Left hindlimb (tissue), 1 donor: Measurements from ENCODE around the gene PPP4R3A.
"Not testable (repeated sequence)": the region's sequence is repeated elsewhere in the genome, so short reads cannot be mapped to it uniquely, and the experiment has no call there.

ENCODE experiments used
- DNase-seq: peaks from one replicate; pipeline ENCODE4 v3.0.0-alpha.2; 2018

The PPP4R3A gene

DNA sequence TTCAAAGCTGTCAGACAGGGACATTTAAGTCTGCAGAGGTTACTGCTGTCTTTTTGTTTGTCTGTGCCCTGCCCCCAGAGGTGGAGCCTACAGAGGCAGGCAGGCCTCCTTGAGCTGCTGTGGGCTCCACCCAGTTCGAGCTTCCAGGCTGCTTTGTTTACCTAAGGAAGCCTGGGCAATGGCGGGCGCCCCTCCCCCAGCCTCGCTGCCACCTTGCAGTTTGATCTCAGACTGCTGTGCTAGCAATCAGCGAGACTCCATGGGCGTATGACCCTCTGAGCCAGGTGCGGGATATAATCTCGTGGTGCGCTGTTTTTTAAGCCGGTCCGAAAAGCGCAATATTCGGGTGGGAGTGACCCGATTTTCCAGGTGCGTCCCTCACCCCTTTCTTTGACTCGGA lies 73.8 kb downstream of the PPP4R3A start:
- not testable (repeated sequence) for DNase-seq

DNA sequence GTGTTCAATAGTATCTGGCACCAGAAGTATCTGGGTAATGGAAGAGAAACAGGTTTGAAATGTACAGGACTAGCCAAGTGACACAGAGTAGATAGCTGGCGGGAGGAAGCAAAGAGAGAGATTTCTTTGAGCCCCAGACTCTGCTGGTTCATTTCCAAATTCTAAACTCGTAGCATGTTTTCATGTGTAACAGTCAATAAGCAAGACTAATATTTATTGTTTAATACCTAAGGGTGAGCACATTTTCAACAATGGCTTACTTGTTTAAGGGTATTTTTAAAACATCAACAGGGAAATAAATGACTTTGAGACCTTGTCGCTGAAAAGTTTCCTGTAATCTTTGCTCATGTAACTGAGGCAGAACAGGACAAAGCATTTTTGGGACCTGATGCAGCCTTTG lies 80.7 kb downstream of the PPP4R3A start:
- no peak for DNase-seq

DNA sequence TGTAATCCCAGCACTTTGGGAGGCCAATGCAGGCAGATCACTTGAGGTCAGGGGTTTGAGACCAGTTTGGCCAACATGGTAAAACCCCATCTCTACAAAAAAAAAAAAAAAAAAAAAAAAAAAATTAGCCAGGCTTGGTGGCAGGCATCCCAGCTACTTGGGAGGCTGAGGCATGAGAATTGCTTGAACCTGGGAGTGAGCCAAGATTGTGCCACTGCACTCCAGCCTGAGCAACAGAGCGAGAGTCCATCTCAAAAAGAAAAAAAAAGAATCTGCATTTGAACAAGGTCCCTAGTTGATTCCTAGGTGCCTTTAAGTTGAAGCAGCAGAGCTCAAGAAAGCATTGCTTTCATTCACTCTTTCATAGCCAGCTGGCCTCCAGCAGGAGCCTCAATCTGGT lies 81.2 kb downstream of the PPP4R3A start:
- not testable (repeated sequence) for DNase-seq

DNA sequence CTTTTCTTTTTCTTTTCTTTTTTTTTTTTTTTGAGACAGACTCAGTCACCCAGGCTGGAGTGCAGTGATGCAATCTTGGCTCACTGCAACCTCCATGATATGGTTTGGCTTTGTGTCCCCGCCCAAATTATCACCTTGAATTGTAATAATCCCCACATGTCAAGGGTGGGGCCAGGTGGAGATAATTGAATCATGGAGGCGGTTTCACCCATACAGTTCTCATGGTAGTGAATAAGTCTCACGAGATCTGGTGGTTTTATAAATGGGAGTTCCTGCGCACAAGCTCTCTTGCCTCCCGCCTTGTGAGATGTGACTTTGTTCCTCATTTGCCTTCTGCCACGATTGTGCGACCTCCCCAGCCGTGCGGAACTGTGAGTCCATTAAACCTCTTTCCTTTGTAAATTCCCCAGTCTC lies 84.6 kb downstream of the PPP4R3A start:
- DNase-seq: not testable (repeated sequence)

DNA sequence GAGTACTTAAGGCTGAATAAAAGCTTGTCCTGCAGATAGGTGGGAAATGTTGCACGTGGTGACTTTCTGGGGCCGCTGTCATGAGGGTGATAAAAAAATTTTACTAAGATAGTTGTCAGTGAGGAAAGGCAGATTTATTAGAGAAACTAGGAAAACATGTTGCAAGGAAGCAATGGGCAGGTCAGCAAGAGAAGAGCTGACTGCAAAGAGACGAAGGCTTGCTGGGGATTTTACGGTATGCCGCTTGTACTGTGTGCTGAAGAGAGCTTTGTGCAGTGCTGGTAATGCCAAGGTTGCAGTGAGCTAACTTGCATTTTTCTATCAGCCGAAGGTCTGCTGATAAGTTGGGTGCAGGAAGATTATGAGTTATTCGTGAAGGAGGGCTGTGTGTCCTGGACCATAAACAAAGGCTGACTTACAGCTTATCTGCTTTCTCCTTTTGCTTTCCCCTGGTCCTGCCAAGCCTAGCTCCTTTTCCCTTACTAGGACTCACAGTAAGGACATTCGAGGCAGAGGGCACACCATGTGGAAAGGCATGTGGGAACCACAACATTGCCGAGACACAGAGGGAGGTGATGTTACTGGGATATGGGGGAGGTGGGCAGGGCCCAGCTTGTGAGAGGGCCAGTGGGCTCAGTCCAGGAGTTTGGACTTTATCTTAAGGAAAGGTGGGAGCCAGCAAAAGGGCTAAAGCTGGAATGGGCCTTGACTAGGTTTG lies 85.1 kb downstream of the PPP4R3A start:
- DNase-seq: no peak

DNA sequence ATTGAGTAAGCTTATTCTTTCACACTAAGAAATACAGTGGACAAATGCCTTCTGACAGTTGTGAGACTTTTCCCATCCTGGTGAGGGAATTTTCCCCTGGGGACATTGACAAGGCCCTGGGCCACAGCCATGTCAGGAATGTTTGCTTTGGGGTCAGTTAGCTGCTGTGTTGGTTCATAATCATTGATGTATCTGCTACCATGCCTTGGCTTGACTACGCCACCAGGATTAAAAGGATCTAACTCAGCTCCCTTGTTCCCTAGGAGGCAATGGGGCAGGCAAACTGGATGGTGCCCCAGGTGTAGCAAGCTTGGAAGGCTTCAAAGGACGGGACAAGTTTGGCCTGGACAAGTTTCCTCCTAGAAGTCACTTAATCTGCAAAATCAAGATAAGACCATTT lies 89.4 kb downstream of the PPP4R3A start:
- no peak for DNase-seq

DNA sequence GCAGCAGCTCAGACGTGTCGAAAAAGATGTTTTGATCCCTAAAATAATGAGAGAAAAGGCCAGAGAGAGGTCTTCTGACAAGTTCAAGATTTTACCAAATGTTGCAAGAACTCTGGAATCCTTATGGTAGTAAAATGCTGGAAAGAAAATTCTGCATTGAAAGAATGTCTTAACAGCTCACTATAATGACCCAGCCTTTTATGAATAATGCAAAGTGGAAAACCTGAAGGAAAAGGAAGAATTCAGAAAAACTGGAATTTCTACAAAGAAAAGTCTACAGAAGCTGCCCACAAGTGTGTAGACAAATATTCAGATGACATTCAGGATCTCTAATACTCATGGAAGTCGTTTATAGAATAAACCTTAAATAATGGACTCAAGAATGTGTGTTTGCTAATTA lies 90.7 kb downstream of the PPP4R3A start:
- DNase-seq: no peak

DNA sequence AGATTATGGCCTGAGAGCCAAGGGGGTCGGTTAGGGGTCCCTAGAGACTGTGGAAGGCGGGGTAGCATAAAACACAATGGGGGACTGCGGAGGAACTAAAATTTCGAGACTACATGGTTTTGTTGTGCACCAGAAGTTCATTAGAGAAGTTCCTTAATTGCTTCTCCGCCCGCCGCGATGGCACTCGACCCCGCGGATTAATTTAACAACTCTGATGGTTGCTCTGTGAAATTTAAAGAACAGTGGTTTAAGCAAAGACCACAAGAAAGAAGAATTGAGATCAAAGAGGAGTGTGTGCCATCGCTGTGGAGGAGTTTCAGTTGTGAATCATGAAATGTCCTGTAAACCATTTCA lies 91.1 kb downstream of the PPP4R3A start:
- no peak for DNase-seq

DNA sequence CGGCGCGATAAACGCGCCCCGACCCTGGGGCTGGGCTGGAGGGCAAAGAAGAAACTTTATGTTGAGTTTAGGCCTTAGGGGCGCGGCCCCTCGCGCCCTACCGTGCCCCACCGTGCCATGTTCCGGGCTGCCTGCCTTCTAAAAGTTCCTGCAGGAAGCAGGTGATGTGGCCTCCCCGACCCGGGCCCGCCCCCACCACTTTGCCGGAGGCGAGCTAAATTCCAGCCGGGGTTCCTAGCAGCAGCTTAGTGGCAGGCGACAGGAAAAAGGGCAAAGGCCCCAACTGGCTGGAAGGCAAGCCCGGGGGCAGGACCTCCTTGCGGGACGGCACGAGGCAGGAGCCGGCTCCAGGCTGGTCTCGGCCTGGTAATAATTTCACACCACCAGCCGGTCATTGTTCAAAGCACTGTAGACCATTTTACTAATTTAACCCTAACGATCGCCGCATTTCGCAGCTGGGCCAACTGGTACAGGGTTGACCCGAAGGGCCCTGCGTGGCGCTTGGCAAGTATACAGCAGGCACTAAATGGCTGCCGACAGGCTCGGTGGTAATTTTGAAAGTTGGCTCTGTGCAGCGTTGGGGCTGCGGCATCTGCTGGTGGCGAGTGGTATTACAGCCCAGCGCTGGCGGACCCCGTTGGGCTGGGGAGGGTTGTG lies 91.6 kb downstream of the PPP4R3A start:
- DNase-seq: peak; percentile 77

DNA sequence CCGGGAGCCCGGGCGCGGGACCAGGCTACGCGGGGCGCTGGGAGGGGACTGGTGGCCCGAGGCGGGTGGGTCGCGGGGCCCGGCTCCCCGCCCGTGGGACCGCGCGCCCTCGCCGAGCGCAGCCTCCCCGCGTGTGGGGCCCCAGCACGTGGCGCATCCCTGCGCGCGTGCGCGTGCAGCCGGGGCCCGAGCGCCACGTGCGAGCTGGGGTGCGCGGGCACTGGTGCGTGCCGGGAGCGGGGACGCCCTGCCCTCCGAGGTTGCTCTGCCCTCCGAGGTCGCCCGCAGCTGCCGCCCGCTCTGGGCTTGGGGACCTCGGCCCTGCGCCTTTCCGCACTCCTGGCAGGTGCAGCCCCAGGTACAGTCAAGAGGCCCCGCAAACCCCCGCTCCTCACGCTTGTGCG lies 92.1 kb downstream of the PPP4R3A start:
- DNase-seq: peak; percentile 57

DNA sequence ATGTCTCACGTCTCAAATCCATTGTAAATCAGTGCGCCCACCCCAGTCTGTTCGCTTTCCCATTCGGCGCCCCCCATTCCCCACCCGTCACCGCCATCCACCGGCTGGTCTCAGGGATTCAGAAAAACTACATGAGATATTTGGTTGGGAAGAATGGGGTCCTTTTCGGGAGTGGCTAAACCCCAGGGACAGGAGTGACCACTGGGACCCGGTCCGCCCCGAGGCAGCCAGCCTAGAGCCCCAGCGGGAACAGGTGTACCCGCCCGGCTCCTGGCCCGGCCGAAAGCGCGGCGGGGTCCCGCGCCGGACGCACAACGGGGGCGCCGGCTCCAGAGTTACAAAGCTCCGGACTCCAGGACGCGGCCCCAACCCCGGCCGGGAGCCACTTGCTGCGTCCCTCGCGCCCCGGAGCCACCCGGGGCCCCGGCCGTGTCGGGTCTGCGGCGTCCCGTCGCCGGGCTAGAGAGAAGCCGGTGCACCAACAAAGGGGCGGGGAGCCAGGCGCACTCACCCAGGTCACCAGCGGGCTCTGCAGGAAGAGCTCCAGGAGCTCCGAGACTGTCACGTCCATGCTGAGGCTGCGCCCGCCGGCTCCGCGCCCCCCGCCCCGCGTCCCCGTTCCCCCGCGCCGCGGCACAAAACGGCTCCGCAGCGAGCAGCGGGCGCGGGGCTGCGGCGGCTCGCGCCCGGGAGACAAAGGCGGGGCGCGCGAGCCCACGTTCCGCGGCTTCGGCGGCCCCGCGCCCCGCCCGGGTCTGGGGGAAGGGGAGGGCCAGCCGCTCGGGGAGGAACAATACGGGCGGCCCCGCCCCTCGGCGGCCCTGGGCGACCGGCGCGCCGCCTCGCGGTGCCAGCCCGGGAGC lies 92.8 kb downstream of the PPP4R3A start, which contains the start of gene CCDC88C:
CCDC88C (minus strand) TSS at position 701 of the 863 bp plus-strand sequence; CDS start at position 571, 130 bp downstream.
- peak; percentile 66 for DNase-seq

DNA sequence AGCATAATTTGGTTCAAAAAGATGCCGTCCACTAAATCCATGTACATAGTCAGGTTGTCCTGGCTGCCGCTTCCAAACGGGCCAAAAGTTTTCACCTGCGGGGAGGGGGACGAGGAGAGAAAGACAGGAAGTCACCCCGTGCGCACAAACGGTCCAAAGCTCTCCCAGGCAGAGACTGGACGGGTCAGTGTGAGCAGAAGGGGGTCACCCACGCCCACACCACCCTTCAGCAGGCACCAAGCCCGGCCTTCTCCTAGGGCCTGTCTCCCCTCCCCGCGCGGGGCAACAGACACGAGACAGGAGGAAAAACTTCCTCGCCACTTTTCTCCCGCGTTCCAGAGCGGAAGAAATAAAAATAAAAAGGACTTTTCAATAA lies 93.4 kb downstream of the PPP4R3A start:
- no peak for DNase-seq

DNA sequence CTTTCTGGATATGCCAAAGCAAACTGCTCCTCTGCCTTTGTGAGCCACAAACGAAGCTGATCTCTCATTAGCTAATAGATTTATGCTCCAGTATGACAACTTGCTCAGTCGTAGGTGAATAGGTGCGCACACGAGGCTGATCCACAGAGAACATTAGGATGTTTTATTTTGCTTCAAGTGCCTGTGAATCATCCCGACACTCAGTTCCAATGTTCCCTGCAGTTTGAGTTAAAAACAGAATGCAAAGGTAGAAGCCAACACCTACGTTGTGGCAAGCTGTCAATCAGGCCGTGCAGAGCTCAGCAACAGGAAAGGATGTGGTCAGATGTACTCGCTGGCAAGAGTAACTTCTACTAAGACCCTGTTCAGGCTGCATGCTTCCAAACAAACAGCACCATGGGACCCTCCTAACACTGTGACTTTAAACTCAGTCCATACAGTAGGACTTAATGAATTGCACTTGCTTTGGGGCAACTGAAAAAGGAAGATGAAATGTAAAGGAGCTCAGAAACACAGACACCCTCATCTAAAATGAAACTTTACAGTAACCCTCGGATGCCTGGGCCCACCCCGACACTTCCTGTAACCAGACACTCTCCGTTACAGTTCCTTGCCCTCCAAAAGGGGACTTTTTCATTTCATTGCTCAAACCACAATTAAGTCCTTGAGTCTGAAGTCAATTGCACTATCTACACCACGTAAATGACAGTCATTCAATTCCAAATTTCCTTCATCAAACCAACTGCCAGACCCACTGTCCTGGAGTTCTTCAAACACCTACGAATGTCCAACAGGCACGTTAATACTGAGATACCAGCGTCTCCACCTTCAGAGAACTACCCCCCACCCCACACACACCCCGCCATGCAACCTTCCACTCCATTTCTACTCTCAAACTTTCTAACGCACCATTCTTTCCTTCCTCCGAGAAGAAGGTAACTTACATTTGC lies 94.0 kb downstream of the PPP4R3A start:
- DNase-seq: no peak

DNA sequence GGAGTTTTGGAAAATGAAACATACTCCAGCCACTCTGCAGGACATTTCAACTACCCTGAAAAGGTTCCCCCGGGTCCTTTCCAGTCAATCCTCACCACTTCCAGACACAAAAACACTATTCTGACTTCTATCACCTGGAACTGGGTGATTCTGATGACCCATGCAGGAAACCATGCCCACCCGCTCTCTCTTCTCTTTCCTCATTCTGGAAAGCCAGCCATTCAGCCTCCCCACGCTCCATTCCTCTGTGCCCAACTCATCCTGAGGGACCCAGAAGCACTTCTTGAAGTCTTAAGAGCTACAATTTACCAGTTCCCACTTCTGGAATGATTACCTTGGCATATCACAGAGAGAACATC lies 95.7 kb downstream of the PPP4R3A start:
- no peak for DNase-seq

DNA sequence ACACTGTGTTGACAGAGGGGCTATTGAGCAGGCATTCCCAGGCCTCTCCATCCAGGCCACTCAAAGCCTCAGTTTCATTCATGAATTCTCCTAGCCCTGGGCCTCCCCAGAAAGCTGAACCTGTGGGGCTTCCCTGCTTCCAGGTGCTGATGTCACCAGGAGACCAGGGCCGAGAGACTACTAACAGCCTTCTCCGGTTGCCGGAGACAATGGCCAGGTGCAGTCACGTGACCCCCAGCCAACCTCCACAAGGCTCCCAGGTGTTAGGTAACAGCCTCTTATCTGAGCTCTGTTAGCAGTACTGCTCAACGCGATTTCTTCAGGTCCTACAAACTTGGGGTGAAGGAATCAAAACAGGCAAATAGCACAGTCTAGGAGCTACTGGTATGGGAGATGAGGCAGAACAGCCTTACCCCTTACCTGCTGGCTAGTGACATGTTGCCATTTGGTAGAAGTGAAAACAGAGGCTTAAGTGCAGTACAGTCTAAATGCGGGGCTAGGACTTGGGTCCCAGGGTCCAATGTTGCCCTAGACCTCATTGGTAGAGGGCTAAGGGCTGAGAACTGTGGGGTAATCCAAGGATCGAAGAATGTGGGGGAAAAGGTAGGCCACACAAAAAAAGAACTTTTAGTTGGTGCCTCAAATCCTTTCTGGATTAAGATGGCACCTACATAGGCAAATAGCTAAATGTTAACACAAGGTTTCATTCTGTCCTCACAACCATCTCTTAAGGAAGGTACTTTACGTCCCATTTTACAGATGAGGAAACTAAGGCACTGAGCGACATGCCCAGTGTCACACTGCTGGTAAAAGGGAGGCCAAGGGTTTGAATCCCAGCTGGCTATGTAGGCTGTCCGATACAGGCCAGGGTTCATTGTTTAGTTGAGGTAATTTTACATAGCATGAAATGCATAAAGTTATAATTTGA lies 96.3 kb downstream of the PPP4R3A start:
- no peak for DNase-seq

DNA sequence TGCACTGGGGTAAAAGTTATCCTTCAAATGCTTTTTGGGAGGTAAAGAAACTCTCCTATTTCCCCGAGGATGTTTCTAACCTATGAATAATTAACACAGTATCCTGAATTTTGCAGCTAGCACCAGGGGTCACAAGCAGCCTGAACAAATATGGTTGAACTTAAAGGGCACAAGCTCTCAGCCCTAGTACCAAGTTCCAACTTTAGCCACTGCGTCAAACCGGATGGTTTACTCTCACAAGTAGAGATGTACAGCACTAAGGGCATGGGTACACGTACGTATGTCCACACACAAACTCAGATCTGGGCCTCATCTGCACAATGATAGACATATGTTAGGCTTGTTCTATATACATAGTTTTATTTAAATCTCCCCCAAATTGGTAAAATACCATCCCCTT lies 97.2 kb downstream of the PPP4R3A start:
- DNase-seq: no peak

DNA sequence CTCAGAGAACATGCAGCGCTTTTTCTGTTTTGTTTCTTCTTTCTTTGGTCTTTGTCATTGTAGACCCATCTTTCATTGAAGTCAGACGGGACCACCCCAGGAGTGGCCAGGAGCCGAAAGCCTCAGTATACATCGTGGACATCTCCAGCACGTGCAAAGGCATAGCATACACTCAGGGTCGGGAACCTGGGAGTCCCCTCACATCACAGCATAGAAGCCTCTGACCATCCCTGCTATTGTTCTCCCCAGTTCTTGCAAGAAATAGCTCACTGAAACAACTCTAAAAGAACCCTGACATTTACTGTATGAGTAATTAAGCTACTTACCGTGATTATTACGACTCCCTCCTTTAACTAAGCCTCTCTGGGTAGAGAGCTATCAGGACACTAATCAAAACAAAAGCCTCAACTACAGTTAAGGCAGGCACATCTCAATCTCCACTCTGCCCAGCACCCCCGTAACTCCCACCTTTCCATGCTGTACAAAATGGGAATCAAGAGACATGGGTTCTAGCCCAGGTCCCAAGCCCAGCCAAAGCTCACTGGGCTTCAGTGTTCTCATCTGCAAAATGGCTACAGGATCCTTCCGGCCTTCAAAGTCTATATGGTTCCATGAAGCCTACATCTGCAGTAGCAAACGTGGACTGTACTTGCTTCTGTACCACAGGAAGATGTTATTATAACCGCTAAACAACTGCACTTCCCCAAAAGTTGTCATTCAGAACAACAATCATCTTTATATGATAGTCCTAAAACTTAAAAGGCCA lies 99.2 kb downstream of the PPP4R3A start:
- no peak for DNase-seq

DNA sequence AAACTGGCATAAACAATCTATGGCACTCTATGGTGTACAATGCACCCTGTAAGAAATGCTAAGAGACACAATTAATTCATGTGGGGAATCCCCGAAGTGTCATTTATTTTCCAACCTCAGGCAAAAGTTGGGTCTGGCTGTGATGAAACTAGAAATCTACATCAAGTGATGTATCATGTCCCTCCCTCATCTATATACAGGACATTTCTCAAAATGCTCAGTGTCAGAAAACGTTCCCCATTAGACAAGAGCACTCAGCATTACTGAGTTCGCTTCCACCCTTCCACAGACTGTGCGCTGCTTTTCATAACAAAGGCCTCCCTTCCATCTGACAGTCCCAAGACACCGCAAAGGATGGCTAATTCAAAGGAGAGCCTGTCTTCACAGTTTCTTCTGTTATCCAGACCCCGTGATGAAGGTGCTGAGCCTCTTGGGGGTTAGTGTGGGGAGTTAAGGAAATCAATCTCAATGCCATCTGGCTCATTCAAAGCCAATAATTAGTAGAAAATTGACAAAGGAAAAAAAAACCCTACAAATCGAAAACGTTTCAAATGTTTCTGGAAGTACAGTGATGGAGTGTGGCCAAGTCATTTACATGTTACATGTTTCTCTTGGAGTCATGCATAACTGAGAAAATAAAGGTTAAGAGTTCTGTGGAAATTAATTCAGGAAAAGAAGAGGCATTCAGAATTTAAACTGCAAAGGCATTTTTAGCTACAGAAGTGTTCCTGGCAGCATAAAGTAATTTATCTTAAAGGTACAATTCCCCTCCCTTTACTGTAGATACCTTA lies 100.0 kb downstream of the PPP4R3A start:
- no peak for DNase-seq

DNA sequence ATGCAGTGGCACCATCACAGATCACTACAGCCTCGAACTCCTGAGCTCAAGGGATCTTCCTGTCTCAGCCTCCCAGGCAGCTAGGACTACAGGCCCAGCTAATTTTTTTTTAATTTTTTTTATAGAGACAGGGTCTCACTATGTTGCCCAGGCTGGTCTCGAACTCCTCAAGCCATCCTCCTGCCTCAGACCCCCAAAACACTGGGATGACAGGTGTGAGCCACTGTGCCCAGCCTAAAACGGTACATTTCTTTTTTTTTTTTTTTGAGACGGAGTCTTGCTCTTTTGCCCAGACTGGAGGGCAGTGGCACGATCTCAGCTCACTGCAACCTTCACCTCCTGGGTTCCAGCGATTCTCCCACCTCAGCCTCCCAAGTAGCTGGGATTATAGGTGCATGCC lies 100.9 kb downstream of the PPP4R3A start:
- not testable (repeated sequence) for DNase-seq
